ENCODE results near the gene TEKT5.

DNA sequence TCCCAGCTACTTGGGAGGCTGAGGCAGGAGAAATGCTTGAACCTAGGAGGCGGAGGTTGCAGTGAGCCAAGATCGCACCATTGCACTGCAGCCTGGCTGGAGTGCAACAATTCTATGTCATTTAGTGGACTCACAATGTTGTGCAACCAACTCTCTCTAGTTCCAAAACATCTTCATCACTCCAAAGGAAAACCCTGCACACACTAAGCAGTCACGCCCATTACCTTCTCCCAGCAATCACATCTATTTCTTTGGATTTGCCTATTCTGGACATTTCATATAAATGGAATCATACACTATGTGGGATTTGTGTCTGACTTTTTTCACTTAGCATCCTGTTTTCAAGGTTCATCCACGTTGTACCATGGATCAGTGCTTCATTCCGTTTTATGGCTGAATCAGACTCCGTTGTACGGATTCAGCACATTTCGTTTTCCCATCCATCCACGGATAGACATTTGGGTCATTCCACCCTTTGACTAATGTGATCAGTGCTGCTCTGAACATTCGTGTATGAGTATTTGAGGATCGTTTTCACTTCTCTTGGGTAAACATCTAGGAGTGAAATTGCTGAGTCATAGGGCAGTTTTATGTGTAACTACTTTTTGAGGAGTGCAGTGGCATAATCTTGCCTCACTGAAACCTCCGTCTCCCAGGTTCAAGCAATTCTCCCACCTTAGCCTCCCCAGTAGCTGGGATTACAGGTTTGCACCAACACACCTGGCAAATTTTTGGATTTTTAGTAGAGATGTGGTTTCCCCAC is 69.0 kb downstream of the TEKT5 start:
- TF ChIP-seq CTCF (IDR thresholded peaks at IDR 0.05; ENCODE audit: insufficient read depth, low read length), result no peak
- TF ChIP-seq GABPA (IDR thresholded peaks at IDR 0.05; ENCODE audit: low read depth), result no peak
